Mammary epithelial cell (primary cell): ENCODE measurements around the gene MEOX1.

Experiments
- EZH2 ChIP-seq: IDR thresholded peaks from 2 replicates; pipeline ENCODE4 v1.6.1; 2012; ENCODE audit warnings: low read length, inconsistent platforms, borderline replicate concordance
- TF ChIP-seq, protein P1 (sequence below), 2 donors: IDR thresholded peaks in 1 of 2; conservative IDR thresholded peaks in 1 of 2; 2 replicates each; pipeline ENCODE4 v1.5.1; 2011 to 2012; ENCODE audit warnings: inconsistent platforms in 2 of 2, low read length in 2 of 2, mild to moderate bottlenecking in 2 of 2, control low read depth in 1 of 2, low read depth in 1 of 2; ENCODE audit not compliant: insufficient read depth in 1 of 2; ENCODE audit errors: extremely low read depth in 1 of 2

DNA sequence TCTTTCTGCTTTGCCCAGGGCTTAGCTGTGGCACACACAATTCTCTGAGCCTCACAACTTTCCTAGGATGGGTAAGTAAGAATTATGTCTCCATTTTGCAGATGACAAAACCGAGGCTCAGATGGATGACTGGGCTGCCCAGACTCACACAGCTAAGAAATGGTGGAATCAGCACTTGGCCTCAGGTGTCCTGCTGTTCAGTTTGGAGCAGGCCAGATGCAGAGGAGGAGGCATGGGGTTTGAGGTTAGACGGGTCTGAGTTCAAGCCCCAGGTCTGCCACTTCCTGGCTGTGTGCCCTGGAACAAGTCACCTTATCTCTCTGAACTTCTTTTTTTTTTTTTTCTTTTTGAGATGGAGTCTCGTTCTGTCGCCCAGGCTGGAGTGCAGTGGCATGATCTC lies 1.7 kb upstream of the MEOX1 start:
- TF ChIP-seq, protein P1, sequence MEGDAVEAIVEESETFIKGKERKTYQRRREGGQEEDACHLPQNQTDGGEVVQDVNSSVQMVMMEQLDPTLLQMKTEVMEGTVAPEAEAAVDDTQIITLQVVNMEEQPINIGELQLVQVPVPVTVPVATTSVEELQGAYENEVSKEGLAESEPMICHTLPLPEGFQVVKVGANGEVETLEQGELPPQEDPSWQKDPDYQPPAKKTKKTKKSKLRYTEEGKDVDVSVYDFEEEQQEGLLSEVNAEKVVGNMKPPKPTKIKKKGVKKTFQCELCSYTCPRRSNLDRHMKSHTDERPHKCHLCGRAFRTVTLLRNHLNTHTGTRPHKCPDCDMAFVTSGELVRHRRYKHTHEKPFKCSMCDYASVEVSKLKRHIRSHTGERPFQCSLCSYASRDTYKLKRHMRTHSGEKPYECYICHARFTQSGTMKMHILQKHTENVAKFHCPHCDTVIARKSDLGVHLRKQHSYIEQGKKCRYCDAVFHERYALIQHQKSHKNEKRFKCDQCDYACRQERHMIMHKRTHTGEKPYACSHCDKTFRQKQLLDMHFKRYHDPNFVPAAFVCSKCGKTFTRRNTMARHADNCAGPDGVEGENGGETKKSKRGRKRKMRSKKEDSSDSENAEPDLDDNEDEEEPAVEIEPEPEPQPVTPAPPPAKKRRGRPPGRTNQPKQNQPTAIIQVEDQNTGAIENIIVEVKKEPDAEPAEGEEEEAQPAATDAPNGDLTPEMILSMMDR (conservative IDR thresholded peaks at IDR 0.05 in 1 of 2, IDR thresholded peaks at IDR 0.05 in 1 of 2; ENCODE audit: extremely low read depth in 1 of 2, insufficient read depth in 1 of 2, low read depth in 1 of 2, low read length in 2 of 2), result no peak
- no peak for TF ChIP-seq EZH2
